Measurements from ENCODE around the gene ASCC3.

Gene ASCC3

DNA sequence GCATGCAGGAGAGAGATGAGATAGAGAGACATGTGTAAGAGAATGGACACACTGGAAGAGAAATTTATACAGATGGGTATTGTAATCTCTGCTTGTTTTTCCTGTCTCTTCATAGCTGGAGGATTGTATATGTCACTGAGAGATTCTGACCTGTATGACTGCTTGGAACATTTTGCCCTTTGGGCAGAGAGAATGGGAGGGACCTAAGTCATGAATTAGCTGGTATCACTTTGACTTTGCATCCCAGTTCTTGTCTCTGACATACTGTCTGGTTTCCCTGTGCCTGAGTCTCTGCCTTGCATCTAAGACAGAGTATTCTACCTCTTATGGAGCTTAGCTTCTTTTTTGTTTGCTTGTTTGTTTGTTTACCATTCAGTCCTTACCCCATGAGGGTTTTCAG lies 37.0 kb upstream of the ASCC3 start:
- Histone ChIP-seq H3K9me2 (replicated peaks; ENCODE audit: low read depth, low read length) (no peaks in the 10 kb centered on the region), H3K9ac (ENCODE audit: low read depth, low read length, poor library complexity, severe bottlenecking) (no peak overlapping the region), H3K36me3 (ENCODE audit: insufficient read depth, low read length) (no peaks in the 10 kb centered on the region), H3K9me3 (ENCODE audit: insufficient read depth, low read depth, low read length) (no peaks in the 10 kb centered on the region), H3K4me1 (ENCODE audit: insufficient read depth, low read length, poor library complexity, severe bottlenecking) (no peaks in the 10 kb centered on the region), H2AFZ (ENCODE audit: low read length) (no peak overlapping the region), H3K79me2 (ENCODE audit: insufficient read depth, low read length) (no peaks in the 10 kb centered on the region), H3F3A (ENCODE audit: low read depth) (no peaks in the 10 kb centered on the region), H3K4me2 (ENCODE audit: low read depth, low read length, poor library complexity, severe bottlenecking) (no peak overlapping the region), H4K20me1 (ENCODE audit: insufficient read depth, low read length, poor library complexity, severe bottlenecking) (no peaks in the 10 kb centered on the region), H3K4me3 (ENCODE audit: low read length, poor library complexity, severe bottlenecking) (no peak overlapping the region), H3K27me3 (ENCODE audit: insufficient read depth, low read length, poor library complexity, severe bottlenecking) (no peaks in the 10 kb centered on the region)
- TF ChIP-seq EZH2phosphoT487 (IDR thresholded peaks at IDR 0.05; ENCODE audit: borderline replicate concordance) (no peak), CTCF (conservative IDR thresholded peaks at IDR 0.05; ENCODE audit: low read length) (no peak)

DNA sequence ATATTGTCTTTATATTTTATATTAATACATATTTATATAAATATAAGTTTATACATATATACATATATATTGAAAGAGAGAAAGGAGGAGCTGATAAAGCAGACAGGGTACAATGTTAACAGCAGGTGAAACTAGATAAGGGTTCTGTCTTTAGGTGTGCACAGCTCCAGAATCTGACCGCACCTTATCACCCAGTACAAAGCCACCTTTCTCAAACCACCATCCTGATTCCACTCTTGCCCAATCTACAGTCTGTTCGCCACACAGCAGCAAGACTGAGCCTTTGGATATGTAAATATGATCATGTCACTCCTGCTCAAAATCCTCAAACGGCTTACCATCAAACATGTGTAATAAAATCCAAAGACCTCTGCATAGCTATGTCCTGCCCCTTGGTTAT lies 34.7 kb upstream of the ASCC3 start:
- no peaks in the 10 kb centered on the region for H3K9me3 ChIP-seq (ENCODE audit: insufficient read depth, low read depth, low read length)
- H3K9ac ChIP-seq (ENCODE audit: low read depth, low read length, poor library complexity, severe bottlenecking) = no peak overlapping the region
- H3K79me2 ChIP-seq (ENCODE audit: insufficient read depth, low read length) = no peaks in the 10 kb centered on the region
- no peaks in the 10 kb centered on the region for H3F3A ChIP-seq (ENCODE audit: low read depth)
- H3K36me3 ChIP-seq (ENCODE audit: insufficient read depth, low read length) = no peaks in the 10 kb centered on the region
- no peaks in the 10 kb centered on the region for H3K9me2 ChIP-seq (replicated peaks; ENCODE audit: low read depth, low read length)
- no peak overlapping the region for H3K4me2 ChIP-seq (ENCODE audit: low read depth, low read length, poor library complexity, severe bottlenecking)
- TF ChIP-seq CTCF (conservative IDR thresholded peaks at IDR 0.05; ENCODE audit: low read length) (no peak), EZH2phosphoT487 (IDR thresholded peaks at IDR 0.05; ENCODE audit: borderline replicate concordance) (no peak)
- H3K27me3 ChIP-seq (ENCODE audit: insufficient read depth, low read length, poor library complexity, severe bottlenecking) = no peaks in the 10 kb centered on the region
- no peak overlapping the region for H3K4me3 ChIP-seq (ENCODE audit: low read length, poor library complexity, severe bottlenecking)
- H3K4me1 ChIP-seq (ENCODE audit: insufficient read depth, low read length, poor library complexity, severe bottlenecking) = no peaks in the 10 kb centered on the region
- H2AFZ ChIP-seq (ENCODE audit: low read length) = no peak overlapping the region
- no peaks in the 10 kb centered on the region for H4K20me1 ChIP-seq (ENCODE audit: insufficient read depth, low read length, poor library complexity, severe bottlenecking)

- Histone ChIP-seq H3K9me2 (replicated peaks; ENCODE audit: low read depth, low read length) (no peaks in the 10 kb centered on the region), H3K27me3 (ENCODE audit: insufficient read depth, low read length, poor library complexity, severe bottlenecking) (no peaks in the 10 kb centered on the region), H2AFZ (ENCODE audit: low read length) (no peak overlapping the region), H3K9me3 (ENCODE audit: insufficient read depth, low read depth, low read length) (no peaks in the 10 kb centered on the region), H4K20me1 (ENCODE audit: insufficient read depth, low read length, poor library complexity, severe bottlenecking) (no peaks in the 10 kb centered on the region), H3K9ac (ENCODE audit: low read depth, low read length, poor library complexity, severe bottlenecking) (no peak overlapping the region), H3K4me3 (ENCODE audit: low read length, poor library complexity, severe bottlenecking) (no peak overlapping the region), H3K36me3 (ENCODE audit: insufficient read depth, low read length) (no peaks in the 10 kb centered on the region), H3K79me2 (ENCODE audit: insufficient read depth, low read length) (no peaks in the 10 kb centered on the region), H3K4me2 (ENCODE audit: low read depth, low read length, poor library complexity, severe bottlenecking) (no peak overlapping the region), H3K4me1 (ENCODE audit: insufficient read depth, low read length, poor library complexity, severe bottlenecking) (no peaks in the 10 kb centered on the region), H3F3A (ENCODE audit: low read depth) (no peaks in the 10 kb centered on the region)
- TF ChIP-seq EZH2phosphoT487 (IDR thresholded peaks at IDR 0.05; ENCODE audit: borderline replicate concordance) = no peak
- TF ChIP-seq CTCF (conservative IDR thresholded peaks at IDR 0.05; ENCODE audit: low read length) = no peak
Observed at GRCh38 chr6:100913400-100914276, 32.5 kb upstream of the ASCC3 start.

Measured in Loucy (cell line).